GM21786 (cell line): Measurements from ENCODE around the gene AKT1.
"Not testable (repeated sequence)": the region's sequence is repeated elsewhere in the genome, so short reads cannot be mapped to it uniquely, and the experiment has no call there.

Experiments used
- ATAC-seq: cut with Tn5 transposase; IDR thresholded peaks from one replicate; pipeline ENCODE4 v1.9.1; 2021; ENCODE audit not compliant: unreplicated experiment

AKT1 gene

DNA sequence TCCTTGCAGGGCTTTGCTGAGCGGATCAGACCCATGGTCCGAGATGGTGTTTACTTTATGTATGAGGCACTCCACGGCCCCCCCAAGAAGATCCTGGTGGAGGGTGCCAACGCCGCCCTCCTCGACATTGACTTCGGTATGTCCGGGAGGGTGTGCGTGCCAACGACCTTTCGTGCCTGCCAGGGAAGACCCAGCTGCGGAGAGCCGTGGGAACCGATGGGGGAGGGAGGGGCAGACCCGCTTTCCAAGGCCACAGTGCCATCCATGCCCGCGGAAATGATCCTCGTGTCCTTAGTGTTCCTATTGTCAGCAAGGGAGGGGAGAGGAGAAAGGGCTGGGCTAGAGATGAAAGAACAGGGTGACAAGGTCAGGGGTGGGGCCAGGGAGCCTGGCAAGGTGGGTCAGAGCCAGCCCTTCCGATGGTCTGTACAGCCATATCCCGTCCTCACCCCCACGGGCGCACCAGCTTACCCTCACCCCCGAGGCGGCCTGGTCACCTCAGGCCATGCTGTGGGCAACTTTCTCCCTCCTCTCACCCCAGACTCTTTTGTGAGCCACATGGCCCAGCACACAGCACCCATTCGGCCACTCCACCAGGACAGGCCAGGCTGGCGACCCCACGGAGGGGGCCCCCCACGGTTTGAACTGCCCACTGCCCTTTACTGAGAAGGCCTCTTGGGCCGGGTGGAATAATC is 54.3 kb downstream of the AKT1 start:
- no peak for ATAC-seq

DNA sequence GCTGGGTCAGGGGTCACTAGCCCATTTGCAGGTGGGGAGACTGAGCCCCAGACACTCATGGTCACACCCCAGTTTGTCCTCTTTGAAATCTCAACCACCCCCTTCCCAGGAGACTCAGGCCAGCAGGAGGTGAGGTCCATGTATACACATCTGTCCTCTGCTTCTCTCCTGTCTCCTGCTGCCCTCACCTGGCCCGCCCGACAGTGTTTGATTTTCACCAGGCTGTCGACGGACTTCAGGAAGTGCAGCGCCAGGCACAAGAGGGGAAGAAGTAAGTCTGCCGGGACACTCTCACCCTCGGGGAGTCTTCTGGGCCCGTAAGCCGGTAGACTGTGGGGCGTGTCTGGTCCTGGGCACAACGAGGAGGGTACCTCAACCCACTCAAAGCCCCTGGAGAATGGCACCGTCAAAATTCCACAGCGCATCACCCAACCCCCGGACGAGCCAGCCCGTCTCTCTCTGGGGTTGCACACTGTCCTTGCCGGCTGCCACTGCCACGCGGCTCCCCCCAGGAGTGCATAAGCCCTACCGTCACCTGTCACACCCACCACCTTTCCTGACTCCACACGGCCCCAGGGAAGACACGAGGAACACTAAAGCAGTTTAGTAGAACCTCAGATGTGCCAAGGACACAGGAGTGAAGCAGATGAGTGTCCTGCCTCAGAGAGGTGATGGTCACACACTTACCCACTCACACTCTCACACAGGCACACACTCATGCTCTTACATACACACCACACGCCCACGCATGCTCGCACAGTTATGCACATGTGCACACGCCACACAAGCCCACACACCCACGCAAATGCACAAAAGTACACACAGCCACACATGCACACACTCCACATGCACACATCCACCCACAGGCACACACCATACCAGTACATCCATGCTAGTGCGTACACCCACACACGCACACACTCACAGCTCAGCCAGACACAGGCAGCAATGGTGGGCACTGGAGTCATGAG is 55.7 kb downstream of the AKT1 start:
- no peak for ATAC-seq

- ATAC-seq, result no peak
Observed at GRCh38 chr14:104739026-104739425, 56.5 kb downstream of the AKT1 start.

GRCh38 chr14:104738375-104739019 is 57.1 kb downstream of the AKT1 start:
- ATAC-seq, result no peak

GRCh38 chr14:104735830-104736642 is 59.5 kb downstream of the AKT1 start:
- no peak for ATAC-seq

GRCh38 chr14:104734991-104735779 is 60.4 kb downstream of the AKT1 start:
- no peak for ATAC-seq

DNA sequence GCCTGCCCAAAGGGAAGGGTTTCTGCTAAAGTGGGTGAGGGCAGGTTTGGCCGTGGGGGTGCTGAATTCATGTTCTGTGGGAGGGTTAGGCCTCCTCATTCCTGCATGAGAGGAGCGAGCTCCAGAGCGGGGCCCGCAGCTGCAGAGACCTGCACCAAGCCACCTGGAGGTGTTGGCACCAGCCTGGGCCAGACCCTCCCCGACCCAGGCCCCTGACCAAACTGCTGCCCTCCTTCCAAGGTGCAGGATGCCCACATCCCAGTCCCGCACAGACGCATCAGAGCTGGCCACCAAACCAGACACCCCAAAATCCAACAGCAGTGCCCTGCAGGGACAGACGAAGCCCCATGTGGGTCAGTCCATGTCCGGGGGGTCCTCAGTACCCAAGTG is 61.0 kb downstream of the AKT1 start:
- no peak for ATAC-seq

- no peak for ATAC-seq
Observed at GRCh38 chr14:104734051-104734587, 61.4 kb downstream of the AKT1 start.

GRCh38 chr14:104732931-104733681 is 62.4 kb downstream of the AKT1 start:
- ATAC-seq, result no peak

DNA sequence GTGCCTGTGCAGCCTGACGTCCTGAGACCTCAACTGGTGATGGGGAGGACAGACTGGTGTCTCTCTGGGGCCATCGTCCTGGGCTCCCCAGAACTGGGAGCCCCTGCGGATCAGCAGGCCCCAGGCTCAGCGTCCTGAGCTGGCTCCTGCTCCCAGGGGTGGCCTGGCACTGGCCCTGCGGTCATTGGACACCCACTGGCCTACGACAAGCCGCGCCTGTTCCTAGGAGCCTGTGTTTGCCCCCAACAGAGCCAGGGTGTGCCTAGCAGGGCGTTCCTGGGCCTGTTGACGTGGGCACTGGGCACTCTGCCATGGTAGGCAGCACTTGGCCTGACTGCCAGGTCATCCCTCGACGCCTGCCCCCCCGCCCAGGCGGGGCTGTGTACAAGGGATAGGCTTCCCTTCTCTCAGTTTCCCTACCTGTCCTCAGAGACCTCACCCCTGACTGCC is 63.2 kb downstream of the AKT1 start:
- ATAC-seq, result no peak

DNA sequence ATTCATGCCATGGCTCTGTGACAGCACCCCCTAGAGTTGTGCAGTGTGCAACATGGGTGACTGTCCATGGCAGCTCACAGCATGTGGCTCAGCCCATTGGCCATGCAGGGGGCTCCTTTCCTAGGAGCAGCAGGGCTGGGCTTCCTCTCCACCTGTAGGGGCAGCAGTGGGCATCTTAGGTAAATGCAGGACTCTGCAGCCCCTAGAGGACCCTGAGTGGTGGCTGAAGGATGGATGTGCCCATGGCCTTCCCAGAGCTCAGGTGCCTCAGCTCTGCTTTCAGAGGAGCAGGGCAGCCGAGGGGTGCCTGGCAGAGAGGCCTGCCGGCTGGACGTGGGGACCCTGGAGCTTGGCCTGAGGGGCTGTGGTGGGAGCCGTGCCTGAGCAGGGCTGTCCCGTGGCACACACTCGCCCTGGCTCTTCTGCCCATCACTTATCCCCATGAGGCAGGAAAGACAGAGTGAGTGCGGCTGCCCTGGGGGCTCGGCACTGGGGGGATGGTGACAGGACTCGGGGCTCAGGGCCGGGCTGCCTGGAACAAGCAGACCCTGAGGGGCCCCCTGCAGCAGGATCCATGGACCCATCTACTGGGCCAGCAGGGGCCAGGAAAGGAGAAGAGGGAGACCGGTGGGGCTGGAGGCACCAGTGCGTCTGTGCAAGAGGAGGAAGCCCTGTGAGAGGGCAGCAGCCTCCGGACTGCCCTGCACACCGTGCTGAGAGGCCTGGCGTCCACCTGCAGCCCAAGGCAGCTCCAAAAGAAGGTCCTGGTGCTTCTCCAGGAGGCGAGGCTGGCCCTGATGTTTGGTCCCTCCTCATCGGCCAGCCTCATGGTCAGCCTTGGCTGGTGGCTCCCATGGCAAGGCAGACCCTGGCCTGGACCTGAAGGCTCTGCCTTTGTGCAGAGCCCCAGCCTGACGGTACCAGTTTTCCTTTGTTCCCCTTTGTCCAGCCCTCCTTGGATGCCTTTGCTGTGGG is 63.9 kb downstream of the AKT1 start:
- no peak for ATAC-seq

DNA sequence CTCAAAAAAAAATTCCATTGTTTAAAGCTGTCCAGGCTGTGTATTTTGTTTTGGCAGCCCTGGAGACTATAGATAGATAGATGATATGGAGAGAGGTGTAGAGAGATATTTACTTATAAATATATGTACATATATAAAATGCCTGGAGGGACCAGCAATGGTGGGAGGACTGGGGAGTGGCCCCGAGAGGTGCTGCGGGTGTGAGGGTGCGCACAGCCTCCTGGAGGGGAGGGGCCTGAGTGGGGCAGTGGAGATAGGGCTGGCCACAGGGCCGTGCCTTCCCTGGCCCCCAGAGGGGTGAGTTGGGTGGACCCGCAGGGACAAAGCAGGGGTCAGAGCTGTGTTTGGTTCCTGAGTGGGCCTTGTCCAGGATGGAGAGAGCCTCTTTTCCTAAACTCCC is 65.1 kb downstream of the AKT1 start:
- ATAC-seq, result no peak

DNA sequence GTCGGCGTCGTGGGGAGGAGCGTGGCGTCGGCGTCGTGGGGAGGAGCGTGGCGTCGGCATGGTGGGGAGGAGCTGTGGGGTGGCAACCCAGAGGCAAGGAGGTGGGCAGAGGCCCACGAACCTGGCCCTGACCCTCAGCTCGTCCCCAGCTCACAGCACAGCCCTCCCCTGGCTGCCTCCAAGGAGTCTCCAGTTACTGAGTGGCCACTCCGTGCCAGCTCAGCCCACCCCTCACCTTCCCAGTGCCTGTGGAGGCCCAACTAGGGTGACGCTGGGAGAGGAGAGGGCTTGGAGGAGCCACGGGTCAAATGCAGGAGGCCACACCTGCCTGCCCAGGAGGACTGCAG is 65.7 kb downstream of the AKT1 start:
- no peak for ATAC-seq

DNA sequence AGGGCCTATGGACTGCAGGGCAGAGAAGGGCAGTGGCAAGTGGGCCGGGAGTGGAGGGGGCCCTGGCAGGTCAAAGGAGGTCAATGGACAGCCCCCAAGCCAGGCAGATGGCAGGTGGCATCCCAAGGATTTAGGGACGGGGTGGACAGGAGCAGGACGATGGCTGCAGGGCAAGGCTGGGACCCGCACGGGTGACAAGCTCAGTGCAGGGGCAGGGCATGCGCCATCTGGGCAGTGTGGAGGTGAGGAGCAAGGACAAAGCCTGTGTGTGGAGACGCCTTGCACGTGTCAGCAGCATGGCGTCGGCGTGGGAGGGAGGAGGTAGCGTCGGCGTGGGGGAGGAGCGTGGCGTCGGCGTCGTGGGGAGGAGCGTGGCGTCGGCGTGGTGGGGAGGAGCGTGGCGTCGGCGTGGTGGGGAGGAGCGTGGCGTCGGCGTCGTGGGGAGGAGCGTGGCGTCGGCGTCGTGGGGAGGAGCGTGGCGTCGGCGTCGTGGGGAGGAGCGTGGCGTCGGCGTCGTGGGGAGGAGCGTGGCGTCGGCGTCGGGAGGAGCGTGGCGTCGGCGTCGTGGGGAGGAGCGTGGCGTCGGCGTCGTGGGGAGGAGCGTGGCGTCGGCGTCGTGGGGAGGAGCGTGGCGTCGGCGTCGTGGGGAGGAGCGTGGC is 66.2 kb downstream of the AKT1 start:
- not testable (repeated sequence) for ATAC-seq

DNA sequence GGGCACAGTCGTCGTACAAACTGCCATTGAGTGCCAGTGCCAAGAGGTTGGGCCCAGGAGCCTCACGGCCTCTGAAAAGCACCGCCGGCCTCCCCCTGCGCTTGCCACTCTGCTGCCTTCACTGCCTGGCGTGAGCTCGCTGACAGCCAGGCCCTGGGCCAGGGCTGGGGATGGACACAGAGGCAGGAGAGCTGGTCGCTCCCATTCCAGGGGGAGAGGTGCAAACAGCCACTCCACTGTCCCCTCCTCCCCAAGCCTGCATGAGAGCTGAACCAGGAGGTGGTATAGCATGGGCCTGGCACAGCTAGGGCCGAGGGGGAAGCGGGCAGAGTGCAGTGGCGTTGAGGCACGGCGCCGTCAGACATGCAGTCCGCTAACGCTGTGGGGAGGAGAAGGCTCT is 66.9 kb downstream of the AKT1 start:
- ATAC-seq, result no peak

GRCh38 chr14:104726600-104727451 is 68.7 kb downstream of the AKT1 start:
- no peak for ATAC-seq
